ENCODE results near the gene RIT2.
"Not testable (repeated sequence)": the region's sequence is repeated elsewhere in the genome, so short reads cannot be mapped to it uniquely, and the experiment has no call there.

RIT2 gene

GRCh38 chr18:42801706-42802105, 313.8 kb downstream of the RIT2 start:
- Histone ChIP-seq H3K4me3 (ENCODE audit: low read depth, low read length) (no peak overlapping the region), H3K9ac (ENCODE audit: low read length) (no peak overlapping the region), H3K27me3 (ENCODE audit: control insufficient read depth, insufficient read depth, low read length) (no peaks in the 10 kb centered on the region), H3K4me1 (ENCODE audit: control insufficient read depth, insufficient read depth, low read length) (peaks cover 5% of the 10 kb centered on the region), H3K9me3 (ENCODE audit: control insufficient read depth, insufficient read depth, low read depth, low read length) (no peaks in the 10 kb centered on the region), H3K27ac (ENCODE audit: low read depth, low read length) (no peak overlapping the region), H3K36me3 (ENCODE audit: control insufficient read depth, insufficient read depth, low read length) (no peaks in the 10 kb centered on the region)

- no peaks in the 10 kb centered on the region for H3K27me3 ChIP-seq (ENCODE audit: control insufficient read depth, insufficient read depth, low read length)
- H3K36me3 ChIP-seq (ENCODE audit: control insufficient read depth, insufficient read depth, low read length) = no peaks in the 10 kb centered on the region
- no peak overlapping the region for H3K27ac ChIP-seq (ENCODE audit: low read depth, low read length)
- H3K4me1 ChIP-seq (ENCODE audit: control insufficient read depth, insufficient read depth, low read length) = peaks cover 5% of the 10 kb centered on the region
- H3K9me3 ChIP-seq (ENCODE audit: control insufficient read depth, insufficient read depth, low read depth, low read length) = no peaks in the 10 kb centered on the region
- no peak overlapping the region for H3K4me3 ChIP-seq (ENCODE audit: low read depth, low read length)
- no peak overlapping the region for H3K9ac ChIP-seq (ENCODE audit: low read length)
Observed at GRCh38 chr18:42798606-42799170, 316.8 kb downstream of the RIT2 start.

- not testable (repeated sequence) for H3K36me3 ChIP-seq (ENCODE audit: control insufficient read depth, insufficient read depth, low read length); H3K27ac ChIP-seq (ENCODE audit: low read depth, low read length); H3K9ac ChIP-seq (ENCODE audit: low read length); H3K9me3 ChIP-seq (ENCODE audit: control insufficient read depth, insufficient read depth, low read depth, low read length); H3K4me3 ChIP-seq (ENCODE audit: low read depth, low read length); H3K4me1 ChIP-seq (ENCODE audit: control insufficient read depth, insufficient read depth, low read length); H3K27me3 ChIP-seq (ENCODE audit: control insufficient read depth, insufficient read depth, low read length)
Observed at GRCh38 chr18:42795213-42795789, 320.2 kb downstream of the RIT2 start.

GRCh38 chr18:42792731-42793130, 322.8 kb downstream of the RIT2 start:
- no peak overlapping the region for H3K4me3 ChIP-seq (ENCODE audit: low read depth, low read length)
- no peaks in the 10 kb centered on the region for H3K4me1 ChIP-seq (ENCODE audit: control insufficient read depth, insufficient read depth, low read length)
- H3K36me3 ChIP-seq (ENCODE audit: control insufficient read depth, insufficient read depth, low read length) = no peaks in the 10 kb centered on the region
- H3K27me3 ChIP-seq (ENCODE audit: control insufficient read depth, insufficient read depth, low read length) = no peaks in the 10 kb centered on the region
- no peak overlapping the region for H3K9ac ChIP-seq (ENCODE audit: low read length)
- peaks cover 4% of the 10 kb centered on the region; the same call in 1 of the 2 replicates for H3K9me3 ChIP-seq (ENCODE audit: control insufficient read depth, insufficient read depth, low read depth, low read length)
- no peak overlapping the region for H3K27ac ChIP-seq (ENCODE audit: low read depth, low read length)

- no peak overlapping the region for H3K9ac ChIP-seq (ENCODE audit: low read length)
- H3K36me3 ChIP-seq (ENCODE audit: control insufficient read depth, insufficient read depth, low read length) = no peaks in the 10 kb centered on the region
- peaks cover 13% of the 10 kb centered on the region for H3K4me1 ChIP-seq (ENCODE audit: control insufficient read depth, insufficient read depth, low read length)
- H3K4me3 ChIP-seq (ENCODE audit: low read depth, low read length) = no peak overlapping the region
- H3K9me3 ChIP-seq (ENCODE audit: control insufficient read depth, insufficient read depth, low read depth, low read length) = peaks cover 4% of the 10 kb centered on the region; the same call in 1 of the 2 replicates
- H3K27me3 ChIP-seq (ENCODE audit: control insufficient read depth, insufficient read depth, low read length) = no peaks in the 10 kb centered on the region
- H3K27ac ChIP-seq (ENCODE audit: low read depth, low read length) = no peak overlapping the region
Observed at GRCh38 chr18:42784632-42785031, 330.9 kb downstream of the RIT2 start.

GRCh38 chr18:42782929-42783328, 332.6 kb downstream of the RIT2 start:
- Histone ChIP-seq H3K4me3 (ENCODE audit: low read depth, low read length) (no peak overlapping the region), H3K9me3 (ENCODE audit: control insufficient read depth, insufficient read depth, low read depth, low read length) (no peaks in the 10 kb centered on the region), H3K36me3 (ENCODE audit: control insufficient read depth, insufficient read depth, low read length) (no peaks in the 10 kb centered on the region), H3K4me1 (ENCODE audit: control insufficient read depth, insufficient read depth, low read length) (peaks cover 29% of the 10 kb centered on the region), H3K27me3 (ENCODE audit: control insufficient read depth, insufficient read depth, low read length) (no peaks in the 10 kb centered on the region), H3K27ac (ENCODE audit: low read depth, low read length) (no peak overlapping the region), H3K9ac (ENCODE audit: low read length) (no peak overlapping the region)

- H3K27me3 ChIP-seq (ENCODE audit: control insufficient read depth, insufficient read depth, low read length) = no peaks in the 10 kb centered on the region
- no peak overlapping the region for H3K9ac ChIP-seq (ENCODE audit: low read length)
- H3K27ac ChIP-seq (ENCODE audit: low read depth, low read length) = no peak overlapping the region; the same call in 1 of the 2 replicates
- H3K36me3 ChIP-seq (ENCODE audit: control insufficient read depth, insufficient read depth, low read length) = no peaks in the 10 kb centered on the region
- no peaks in the 10 kb centered on the region for H3K9me3 ChIP-seq (ENCODE audit: control insufficient read depth, insufficient read depth, low read depth, low read length)
- peaks cover 38% of the 10 kb centered on the region for H3K4me1 ChIP-seq (ENCODE audit: control insufficient read depth, insufficient read depth, low read length)
- no peak overlapping the region for H3K4me3 ChIP-seq (ENCODE audit: low read depth, low read length)
Observed at GRCh38 chr18:42781298-42781815, 334.1 kb downstream of the RIT2 start.

GRCh38 chr18:42780171-42780570, 335.3 kb downstream of the RIT2 start:
- no peak overlapping the region for H3K4me3 ChIP-seq (ENCODE audit: low read depth, low read length)
- H3K4me1 ChIP-seq (ENCODE audit: control insufficient read depth, insufficient read depth, low read length) = peaks cover 38% of the 10 kb centered on the region
- no peaks in the 10 kb centered on the region for H3K9me3 ChIP-seq (ENCODE audit: control insufficient read depth, insufficient read depth, low read depth, low read length)
- H3K27ac ChIP-seq (ENCODE audit: low read depth, low read length) = no peak overlapping the region; the same call in 1 of the 2 replicates
- no peaks in the 10 kb centered on the region for H3K27me3 ChIP-seq (ENCODE audit: control insufficient read depth, insufficient read depth, low read length)
- H3K36me3 ChIP-seq (ENCODE audit: control insufficient read depth, insufficient read depth, low read length) = no peaks in the 10 kb centered on the region
- no peak overlapping the region for H3K9ac ChIP-seq (ENCODE audit: low read length)

GRCh38 chr18:42778445-42779042, 336.9 kb downstream of the RIT2 start:
- H3K9me3 ChIP-seq (ENCODE audit: control insufficient read depth, insufficient read depth, low read depth, low read length) = no peaks in the 10 kb centered on the region
- peaks cover 44% of the 10 kb centered on the region for H3K4me1 ChIP-seq (ENCODE audit: control insufficient read depth, insufficient read depth, low read length)
- H3K9ac ChIP-seq (ENCODE audit: low read length) = no peak overlapping the region
- peak overlapping the region; percentile 1; the same call in 1 of the 2 replicates for H3K27ac ChIP-seq (ENCODE audit: low read depth, low read length)
- H3K36me3 ChIP-seq (ENCODE audit: control insufficient read depth, insufficient read depth, low read length) = no peaks in the 10 kb centered on the region
- H3K27me3 ChIP-seq (ENCODE audit: control insufficient read depth, insufficient read depth, low read length) = no peaks in the 10 kb centered on the region
- H3K4me3 ChIP-seq (ENCODE audit: low read depth, low read length) = no peak overlapping the region

- Histone ChIP-seq H3K4me3 (ENCODE audit: low read depth, low read length) (no peak overlapping the region), H3K4me1 (ENCODE audit: control insufficient read depth, insufficient read depth, low read length) (peaks cover 48% of the 10 kb centered on the region), H3K36me3 (ENCODE audit: control insufficient read depth, insufficient read depth, low read length) (no peaks in the 10 kb centered on the region), H3K9ac (ENCODE audit: low read length) (no peak overlapping the region), H3K27ac (ENCODE audit: low read depth, low read length) (no peak overlapping the region), H3K9me3 (ENCODE audit: control insufficient read depth, insufficient read depth, low read depth, low read length) (no peaks in the 10 kb centered on the region), H3K27me3 (ENCODE audit: control insufficient read depth, insufficient read depth, low read length) (no peaks in the 10 kb centered on the region)
Observed at GRCh38 chr18:42778024-42778423, 337.5 kb downstream of the RIT2 start.

GRCh38 chr18:42773870-42774269, 341.6 kb downstream of the RIT2 start:
- no peak overlapping the region for H3K4me3 ChIP-seq (ENCODE audit: low read depth, low read length)
- no peak overlapping the region; the same call in 1 of the 2 replicates for H3K27ac ChIP-seq (ENCODE audit: low read depth, low read length)
- H3K4me1 ChIP-seq (ENCODE audit: control insufficient read depth, insufficient read depth, low read length) = peaks cover 28% of the 10 kb centered on the region
- H3K27me3 ChIP-seq (ENCODE audit: control insufficient read depth, insufficient read depth, low read length) = no peaks in the 10 kb centered on the region
- H3K9ac ChIP-seq (ENCODE audit: low read length) = no peak overlapping the region
- peaks cover 2% of the 10 kb centered on the region; the same call in 1 of the 2 replicates for H3K36me3 ChIP-seq (ENCODE audit: control insufficient read depth, insufficient read depth, low read length)
- peaks cover 12% of the 10 kb centered on the region; the same call in 1 of the 2 replicates for H3K9me3 ChIP-seq (ENCODE audit: control insufficient read depth, insufficient read depth, low read depth, low read length)

Data from HUES6 (cell line).